SU-DHL-6 (cell line): ENCODE results near the gene HMCN2.

ENCODE experiments used
- CTCF ChIP-seq: fragments of 200-600 bp; sonication (generic); IDR thresholded peaks from one replicate; pipeline ENCODE4 v1.5.1; 2017; ENCODE audit warnings: antibody characterized with exemption, mild to moderate bottlenecking, low read length, moderate library complexity; ENCODE audit not compliant: insufficient read depth, poor library complexity, severe bottlenecking
- EZH2phosphoT487 ChIP-seq: fragments of 200-600 bp; sonication (generic), shearing (Covaris generic); conservative IDR thresholded peaks from 2 replicates; pipeline ENCODE4 v1.6.1; 2018; ENCODE audit warnings: mild to moderate bottlenecking, antibody characterized with exemption, low read length, moderate library complexity, mixed read lengths

GRCh38 chr9:130356877-130357584, 91.5 kb downstream of the HMCN2 start:
- TF ChIP-seq CTCF = no peak
- TF ChIP-seq EZH2phosphoT487 = no peak
